Measurements from ENCODE around the gene FXYD4.

- no peak for TF ChIP-seq CTCF (optimal IDR thresholded peaks at IDR 0.05 in 1 of 3, IDR thresholded peaks at IDR 0.05 in 1 of 3, conservative IDR thresholded peaks at IDR 0.05 in 1 of 3; ENCODE audit: extremely low read depth in 1 of 3, insufficient read depth in 2 of 3, low read length in 3 of 3)
- TF ChIP-seq EZH2 (IDR thresholded peaks at IDR 0.05; ENCODE audit: low read length): no peak
Measured at GRCh38 chr10:43354330-43354635, 17.2 kb upstream of the FXYD4 start.
